ENCODE data around the gene ZNF768. TPM values are rescaled to one million over a fixed set of nuclear protein-coding genes. Genes with fewer than 3 reads are reported as not detected.

Gene ZNF768
- total and polyA plus RNA-seq, 2 donors (not counting 1 experiment from before 2014, with no cell fraction given): 24.8 to 36.5 TPM

- H3K27me3 Mint-ChIP-seq: no peaks in the 10 kb centered on the region
- H3K4me1 Mint-ChIP-seq: peaks cover 40% of the 10 kb centered on the region
- ChIA-PET CTCF (interaction anchor here (0.8 to 2.8 kb wide), 9 partner anchors 10 to 177 kb away, joined by 3 to 21 read pairs (median 4); partner anchors contain the start of genes DCTPP1, PRR14, ZNF747 and ZNF764), POLR2A (interaction anchor here (0.5 to 3.0 kb wide), 19 partner anchors 12 to 376 kb away, joined by 3 to 81 read pairs (median 4); partner anchors contain the start of genes DCTPP1, FBRS, PRR14 and SEPHS2)
- Histone ChIP-seq H3K27me3 (replicated peaks in 1 of 4; ENCODE audit: control extremely low read depth in 1 of 4, control insufficient read depth in 3 of 4, insufficient read depth in 4 of 4, low read length in 3 of 4) (no peaks in the 10 kb centered on the region), H3K9ac (ENCODE audit: low read length) (peak within 1 kb of the TSS; percentile 94), H2AFZ (ENCODE audit: insufficient read depth, low read depth, low read length, poor library complexity, severe bottlenecking) (peak within 1 kb of the TSS; percentile 96), H3K4me3 (ENCODE audit: control extremely low read depth in 1 of 5, extremely low read depth in 1 of 5, insufficient read depth in 1 of 5, low read depth in 2 of 5, low read length in 4 of 5) (peak within 1 kb of the TSS; percentile 72 to 89 (median 86)), H3K9me3 (ENCODE audit: control extremely low read depth in 1 of 3, control insufficient read depth in 2 of 3, insufficient read depth in 1 of 3, low read length in 2 of 3) (no peaks in the 10 kb centered on the region), H3K4me1 (ENCODE audit: control insufficient read depth in 2 of 2, insufficient read depth in 2 of 2, low read length in 2 of 2) (peaks cover 29 to 43% of the 10 kb centered on the region in 2 donors), H3K27ac (ENCODE audit: low read length in 2 of 2) (peak within 1 kb of the TSS; percentile 96 to 97), H3K36me3 (replicated peaks in 1 of 2; ENCODE audit: control extremely low read depth in 1 of 2, control insufficient read depth in 1 of 2, extremely low read depth in 1 of 2, insufficient read depth in 2 of 2, low read length in 1 of 2) (no peaks in the 10 kb centered on the region), H3K4me2 (replicated peaks; ENCODE audit: low read depth, low read length, poor library complexity, severe bottlenecking) (peak within 1 kb of the TSS; percentile 88), H3K79me2 (ENCODE audit: control insufficient read depth, insufficient read depth, low read length) (peaks cover 6% of the 10 kb centered on the region), H4K20me1 (ENCODE audit: control insufficient read depth, insufficient read depth, low read length, poor library complexity, severe bottlenecking) (no peaks in the 10 kb centered on the region)
- DNase-seq (peak; percentile 97), ATAC-seq (ENCODE audit: low read depth) (peak; percentile 86)
- peak within 1 kb of the TSS; percentile 91 for H3K4me3 Mint-ChIP-seq
- peak within 1 kb of the TSS; percentile 99 for H3K27ac Mint-ChIP-seq
- intact Hi-C loops (cut with micrococcal nuclease): loop anchor here (1.0 to 2.0 kb wide), 10 partner anchors 13 to 201 kb away; partner anchors contain the start of genes FBRS, TBC1D10B, ZNF689 and ZNF764
- no peak for TF ChIP-seq CTCF (IDR thresholded peaks at IDR 0.05)
- TF ChIP-seq EZH2 (IDR thresholded peaks at IDR 0.05; ENCODE audit: borderline replicate concordance, insufficient read depth, low read depth, low read length, poor library complexity, severe bottlenecking): no peak
- whole genome bisulfite sequencing (ENCODE audit: insufficient coverage): under 1% methylated on average over 62 of the region's 67 CpGs
- H3K9me3 Mint-ChIP-seq (ENCODE audit: insufficient read depth): no peaks in the 10 kb centered on the region
Observed at GRCh38 chr16:30571445-30572322, 45.3 kb upstream of the ZNF768 start, which contains the start of gene ZNF688. ZNF688 (minus strand) TSS chr16:30571714; CDS start chr16:30571629, 85 bp downstream.
